ENCODE data around the gene PRKAB2.
"Not testable (repeated sequence)": the region's sequence is repeated elsewhere in the genome, so short reads cannot be mapped to it uniquely, and the experiment has no call there.

PRKAB2 gene

DNA sequence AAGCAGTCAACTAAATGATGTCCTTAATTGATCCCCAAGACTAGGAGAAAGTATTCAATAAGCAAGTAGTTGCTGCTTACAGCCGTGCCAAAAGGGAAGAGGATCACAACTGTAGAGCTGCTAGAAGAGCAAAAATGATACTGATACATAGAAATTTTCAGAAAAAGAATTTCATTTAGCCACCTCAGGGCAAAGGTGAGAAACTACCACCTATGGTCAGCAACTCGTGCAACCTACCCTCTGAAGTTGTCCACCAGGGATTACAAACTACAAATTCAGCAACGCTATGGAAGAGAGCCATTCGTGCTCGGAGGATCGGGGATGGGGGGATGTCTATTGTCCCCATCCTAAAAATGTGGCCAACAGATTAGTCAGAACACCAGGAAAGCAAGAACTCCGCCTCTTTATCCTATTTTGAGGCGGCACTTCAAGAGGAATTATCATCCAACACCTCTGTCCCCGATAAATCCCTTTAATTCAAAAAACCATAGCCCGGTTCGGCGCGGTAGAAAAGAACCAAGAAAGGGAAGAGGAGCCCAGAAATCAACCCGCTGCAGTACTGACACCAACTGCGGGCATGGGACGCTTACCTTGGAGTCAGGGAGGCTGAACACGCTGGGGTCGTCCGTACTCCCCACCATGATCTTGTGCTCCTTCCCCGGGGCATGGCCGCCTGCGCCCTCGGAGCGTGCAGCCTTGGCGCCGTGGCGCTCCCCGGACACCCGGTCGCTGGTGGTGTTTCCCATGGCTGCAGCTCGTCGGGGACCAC lies 687 bp downstream of the PRKAB2 start:
- DNase-seq (ENCODE audit: low spot score): no peak

DNA sequence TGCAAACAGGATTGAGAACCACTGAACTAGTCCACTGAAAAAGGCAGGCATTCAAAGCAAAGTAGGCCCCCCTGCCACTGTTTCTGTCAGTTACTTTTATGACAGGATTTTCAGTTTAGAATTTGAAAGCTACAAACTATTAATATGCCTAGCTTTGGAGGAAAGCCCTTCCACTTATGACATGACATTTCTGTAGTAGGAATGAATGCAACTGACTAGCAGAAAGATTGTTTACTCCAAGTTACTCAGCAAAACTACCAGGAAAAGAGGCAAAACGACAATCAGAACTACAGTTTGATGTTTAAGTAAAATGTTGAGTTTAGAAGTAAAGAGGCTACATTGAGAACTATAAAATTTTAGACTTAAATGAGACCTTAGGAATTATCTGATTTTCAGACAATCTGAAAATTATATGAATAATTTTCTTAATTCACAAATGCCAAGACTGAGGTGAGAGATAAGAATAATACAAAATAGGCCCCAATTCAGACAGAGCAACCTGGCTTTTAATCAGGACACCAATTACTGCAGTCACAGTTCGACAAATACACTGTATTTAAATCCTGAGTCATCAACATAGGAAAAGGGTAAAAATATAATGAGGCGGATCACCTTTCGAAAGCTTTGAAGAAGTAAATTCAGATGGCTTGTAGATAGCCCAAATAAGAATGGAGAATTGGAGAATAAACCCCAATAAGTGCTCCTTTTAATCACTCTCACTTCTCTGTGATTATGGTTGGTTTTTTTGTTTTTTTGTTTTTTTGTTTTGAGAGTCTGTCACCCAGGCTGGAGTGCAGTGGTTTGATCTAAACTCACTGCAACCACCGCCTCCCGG lies 2.2 kb downstream of the PRKAB2 start:
- no peak for DNase-seq (ENCODE audit: low spot score)

DNA sequence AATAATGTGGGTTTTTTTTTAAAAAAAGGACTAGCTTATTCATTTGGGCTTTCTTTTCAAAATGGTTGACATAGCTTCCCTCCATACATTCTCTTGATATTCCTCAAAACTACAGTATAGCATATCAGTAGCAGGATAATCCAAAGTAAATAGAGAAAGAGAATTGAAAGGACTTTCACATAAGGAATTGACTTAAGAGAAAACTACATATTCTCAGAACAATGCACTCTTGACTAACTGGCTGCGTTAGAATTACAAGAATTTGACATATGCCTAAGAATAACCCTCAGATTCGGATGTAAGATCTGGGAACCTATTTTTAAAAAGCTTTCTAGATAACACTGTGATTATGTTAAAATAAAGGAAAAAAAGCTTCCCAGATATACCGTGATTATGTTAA lies 3.1 kb downstream of the PRKAB2 start:
- DNase-seq (ENCODE audit: low spot score): no peak

DNA sequence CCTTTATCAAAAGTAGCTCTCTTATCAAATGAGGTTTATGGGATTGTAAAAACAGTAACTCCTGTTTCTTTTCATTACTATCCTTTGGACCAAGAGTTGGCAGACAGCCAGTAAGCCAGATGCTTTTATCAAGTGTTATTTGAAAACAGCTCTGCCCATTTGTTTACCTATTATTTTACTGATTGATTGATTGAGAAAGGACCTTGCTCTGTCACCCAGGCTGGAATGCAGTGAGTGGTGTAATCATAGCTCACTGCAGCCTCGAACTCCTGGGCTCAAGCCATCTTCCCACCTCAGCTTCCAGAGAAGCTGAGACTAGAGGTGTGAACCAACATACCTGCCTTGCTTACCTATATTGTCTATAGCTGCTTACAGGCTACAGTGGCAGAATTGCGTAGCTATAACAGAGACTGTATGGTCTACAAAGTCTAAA lies 3.6 kb downstream of the PRKAB2 start:
- DNase-seq (ENCODE audit: low spot score): no peak

DNA sequence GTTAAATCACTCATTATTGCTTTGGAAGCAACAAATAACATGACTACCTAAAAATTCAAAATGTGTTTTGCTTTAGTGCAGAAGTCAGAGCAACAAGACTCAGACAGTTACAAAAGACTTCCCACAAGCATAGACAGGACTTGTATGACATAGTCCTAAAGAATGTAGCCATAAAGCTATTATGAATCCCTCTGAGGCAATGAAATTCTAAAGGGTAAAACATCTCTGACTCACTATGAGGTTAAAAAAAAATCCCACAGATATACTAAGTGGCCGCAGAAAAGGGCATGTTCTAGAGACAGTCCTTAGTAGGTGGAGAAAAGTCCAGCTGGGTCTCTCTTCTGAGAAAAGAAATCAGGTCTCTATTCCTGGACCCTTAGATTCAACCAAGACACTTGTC lies 4.9 kb downstream of the PRKAB2 start:
- no peak for DNase-seq (ENCODE audit: low spot score)

DNA sequence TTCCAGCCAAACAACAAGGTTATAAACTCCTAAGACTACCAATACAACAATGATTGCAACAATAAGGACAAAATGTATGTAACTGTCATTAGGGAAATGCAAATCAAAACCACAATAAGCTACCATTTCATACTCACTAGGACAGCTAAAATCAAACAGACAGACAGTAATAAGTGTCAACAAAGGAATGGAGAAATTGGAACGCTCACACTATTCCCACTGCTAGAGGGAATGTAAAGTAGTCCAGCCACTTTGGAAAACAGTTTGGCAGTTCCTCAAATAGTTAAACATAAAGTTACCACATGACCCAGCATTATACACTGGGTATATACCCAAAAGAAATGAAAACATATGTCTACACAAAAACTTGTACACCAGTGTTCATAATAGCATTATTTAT lies 9.3 kb downstream of the PRKAB2 start:
- no peak for DNase-seq (ENCODE audit: low spot score)

DNA sequence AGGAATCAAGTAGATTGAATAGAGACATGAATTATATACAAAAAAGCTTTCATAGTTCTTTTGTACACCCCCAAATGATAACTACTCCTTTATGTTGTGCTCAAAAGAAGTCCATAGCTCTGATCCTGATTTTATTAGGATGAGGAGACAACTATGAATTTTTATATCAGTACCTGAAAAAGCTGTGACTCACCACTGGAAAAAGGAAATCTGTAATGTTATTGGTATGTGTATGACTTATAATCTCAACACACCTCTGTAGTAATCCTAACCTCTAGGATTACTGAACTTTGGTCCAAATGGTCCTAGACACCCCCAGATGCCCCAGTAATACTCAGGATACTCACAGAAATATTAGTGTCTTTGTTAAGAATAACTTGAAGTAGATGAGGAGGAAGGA lies 10.2 kb downstream of the PRKAB2 start:
- no peak for DNase-seq (ENCODE audit: low spot score)

DNA sequence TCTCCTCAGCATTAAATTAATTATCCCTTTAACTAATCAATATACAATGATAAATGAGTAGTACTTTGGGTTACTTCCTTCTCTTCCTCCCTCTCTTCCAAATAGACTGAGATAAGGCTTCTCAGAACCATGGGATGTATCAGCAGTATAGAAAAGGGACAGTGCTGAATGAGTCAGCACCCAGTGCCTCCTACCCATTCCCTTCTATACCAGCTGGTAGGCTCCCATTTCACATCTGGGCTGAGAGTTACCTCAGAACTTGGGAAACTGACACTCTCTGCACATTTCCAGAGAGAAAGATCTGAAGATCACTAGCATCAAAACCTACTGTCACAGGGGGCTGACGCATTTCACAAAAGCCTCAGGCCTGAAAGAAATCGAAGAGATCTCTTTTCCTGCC lies 15.2 kb downstream of the PRKAB2 start:
- not testable (repeated sequence) for DNase-seq (ENCODE audit: low spot score)

DNA sequence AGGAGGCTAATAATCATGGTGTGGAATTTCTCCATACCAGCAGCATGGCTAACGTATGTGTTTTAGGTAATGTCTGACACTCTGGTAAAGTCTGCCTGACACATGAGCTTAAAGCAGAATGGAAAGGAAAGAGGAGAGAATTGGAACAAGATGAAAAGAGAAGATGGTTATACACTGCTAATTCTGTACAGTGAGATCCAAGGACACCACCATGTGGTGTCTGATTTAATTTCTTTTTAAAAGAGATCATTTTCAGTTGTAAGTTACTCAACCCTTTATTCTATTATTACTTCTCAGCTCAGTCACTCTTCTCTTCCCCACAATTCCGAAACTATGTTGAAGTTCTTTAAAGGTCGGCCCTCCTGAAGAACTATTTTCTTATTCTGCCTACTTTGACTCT lies 15.6 kb downstream of the PRKAB2 start:
- DNase-seq (ENCODE audit: low spot score): no peak

DNA sequence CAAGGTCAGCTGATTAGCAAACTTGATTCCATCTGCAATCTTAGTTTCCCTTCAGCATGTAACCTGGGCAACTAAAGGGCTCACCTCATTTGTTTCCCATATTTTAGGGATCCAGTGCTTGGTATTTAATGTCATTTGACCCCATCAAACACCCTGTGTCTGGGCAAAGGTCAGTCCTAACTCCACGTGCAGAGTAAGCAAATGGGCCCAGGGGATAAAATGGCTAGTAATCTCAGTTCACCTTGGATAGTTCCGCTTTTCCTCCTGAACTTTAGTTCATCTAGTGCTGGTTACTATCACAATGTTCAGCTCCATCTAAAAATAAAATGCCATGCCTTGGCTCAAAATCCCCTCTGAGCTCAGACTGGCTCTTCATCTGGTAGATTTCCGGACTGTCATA lies 19.5 kb downstream of the PRKAB2 start:
- DNase-seq (ENCODE audit: low spot score): no peak

DNA sequence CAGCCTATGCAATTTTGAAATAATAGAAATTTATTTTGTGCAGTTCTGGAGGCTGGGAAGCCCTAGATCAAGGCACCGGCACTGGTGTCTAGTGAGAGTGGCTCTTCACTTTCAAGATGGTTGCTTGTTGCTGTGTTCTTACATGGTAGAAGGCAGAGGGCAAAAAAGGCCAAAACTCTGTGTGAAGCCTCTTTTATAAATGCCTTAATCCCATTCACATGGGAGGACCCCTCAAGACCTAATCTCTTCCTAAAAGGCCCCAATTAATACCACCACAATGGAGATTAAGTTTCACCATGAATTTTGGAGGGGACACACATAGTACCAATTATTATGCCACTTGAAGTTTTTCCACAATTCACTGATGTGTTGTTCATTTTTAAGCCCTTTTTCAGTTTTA lies 21.0 kb downstream of the PRKAB2 start:
- no peak for DNase-seq (ENCODE audit: low spot score)

DNA sequence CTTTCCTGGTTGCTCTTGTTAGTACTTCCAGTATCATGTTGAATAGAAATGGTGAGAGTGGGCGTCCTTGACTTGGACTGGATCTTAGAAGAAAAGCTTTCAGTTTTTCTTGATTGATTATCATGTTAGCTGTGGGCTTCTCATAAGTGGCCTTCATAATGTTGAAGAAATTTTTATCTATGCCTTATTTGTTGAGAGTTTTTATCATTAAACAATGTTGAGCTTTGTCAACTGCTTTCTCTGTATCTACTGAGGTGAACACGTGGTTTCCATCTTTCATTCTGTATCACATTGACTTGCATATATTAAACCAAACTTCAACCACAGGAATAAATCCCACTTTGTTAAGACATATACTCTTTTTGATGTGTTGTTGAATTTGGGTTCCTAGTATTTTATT lies 29.4 kb downstream of the PRKAB2 start:
- DNase-seq (ENCODE audit: low spot score): no peak

DNA sequence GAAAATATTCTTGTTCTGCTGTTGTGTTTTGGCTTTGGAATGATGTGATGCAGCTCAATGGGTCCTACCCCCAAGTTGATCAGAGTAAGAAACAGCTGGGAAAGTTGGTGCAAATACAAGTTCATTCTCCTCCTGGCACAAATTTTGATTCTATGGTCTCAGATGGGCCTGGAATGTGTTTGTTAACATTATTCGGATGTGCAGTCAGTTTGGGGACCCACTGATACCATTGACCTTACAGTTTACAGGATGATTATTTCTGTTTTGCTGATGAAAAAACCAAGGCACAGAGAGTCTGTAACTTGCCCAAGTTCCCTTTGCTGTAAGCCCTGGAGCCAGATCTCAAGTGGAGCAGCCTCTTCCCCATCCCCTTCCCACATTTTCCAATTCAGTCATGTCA lies 41.5 kb downstream of the PRKAB2 start:
- not testable (repeated sequence) for DNase-seq (ENCODE audit: low spot score)

DNA sequence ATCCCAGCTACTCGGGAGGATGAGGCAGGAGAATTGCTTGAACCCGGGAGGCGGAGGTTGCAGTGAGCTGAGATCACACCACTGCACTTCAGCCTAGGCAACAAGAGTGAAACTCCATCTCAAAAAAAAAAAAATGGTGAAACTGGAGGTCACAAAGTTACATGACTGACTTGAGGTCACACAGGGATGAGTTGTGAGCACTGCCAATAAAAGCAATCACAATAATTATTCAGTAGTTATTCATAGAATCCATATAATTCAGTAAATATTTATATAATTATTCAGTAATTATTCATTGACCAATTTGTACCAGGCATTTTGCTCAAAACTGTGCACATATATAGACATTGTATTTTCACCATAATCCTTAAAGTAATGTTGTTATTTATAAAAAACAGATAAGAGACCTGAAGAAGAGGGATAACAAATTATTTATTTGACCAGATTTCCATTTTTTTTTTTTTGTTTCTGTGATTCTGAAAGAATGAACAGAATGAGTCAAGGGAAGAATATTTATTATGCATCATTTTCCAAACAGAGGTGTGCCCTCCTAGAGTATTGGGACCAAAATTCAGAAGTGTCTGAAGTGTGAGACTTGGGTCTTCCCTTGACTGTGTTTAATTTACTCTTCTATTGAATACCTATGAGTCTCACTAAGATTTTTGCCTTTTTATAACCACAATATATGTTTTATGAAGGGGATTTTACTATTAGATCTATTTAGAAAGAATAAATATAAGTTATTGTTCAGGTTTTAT lies 43.0 kb downstream of the PRKAB2 start:
- DNase-seq (ENCODE audit: low spot score): no peak

DNA sequence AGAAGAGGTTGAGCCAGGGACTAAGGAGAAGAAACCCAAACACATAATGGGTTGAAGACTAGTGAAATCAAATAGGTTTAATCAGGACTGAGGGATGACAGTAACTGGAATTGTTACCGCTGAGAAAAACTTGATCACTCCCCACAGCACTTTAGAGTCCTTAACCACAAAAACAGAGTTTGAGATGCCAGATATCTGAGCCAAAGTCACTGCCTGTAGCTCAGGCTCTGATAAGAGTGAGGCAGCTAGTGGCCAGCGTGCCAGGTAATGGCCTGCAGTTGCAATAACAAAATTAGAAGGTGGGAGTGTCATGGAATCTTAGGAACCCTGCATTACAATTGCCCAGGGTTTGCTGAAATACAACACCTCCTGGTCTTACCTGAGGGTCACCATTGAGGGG lies 48.0 kb downstream of the PRKAB2 start:
- no peak for DNase-seq (ENCODE audit: low spot score)

DNA sequence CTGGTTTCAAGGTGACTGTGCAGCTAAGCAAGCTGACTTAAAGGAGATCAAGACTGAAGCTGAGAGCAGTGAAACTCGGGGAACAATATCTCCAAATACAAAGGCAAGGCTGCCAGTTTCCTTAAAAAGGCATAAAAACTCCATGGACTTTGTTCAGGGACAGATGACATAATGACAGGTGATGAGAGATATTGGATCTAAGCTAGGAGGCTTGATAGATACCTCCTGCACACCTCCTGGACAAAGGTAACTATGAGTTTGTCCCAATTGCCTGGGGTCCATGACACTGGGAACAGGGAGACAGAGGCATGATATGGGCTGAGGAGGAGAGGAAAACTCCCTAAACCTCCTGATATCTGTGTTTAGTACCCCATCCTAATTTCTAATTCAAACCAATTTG lies 55.2 kb downstream of the PRKAB2 start:
- no peak for DNase-seq (ENCODE audit: low spot score)

DNA sequence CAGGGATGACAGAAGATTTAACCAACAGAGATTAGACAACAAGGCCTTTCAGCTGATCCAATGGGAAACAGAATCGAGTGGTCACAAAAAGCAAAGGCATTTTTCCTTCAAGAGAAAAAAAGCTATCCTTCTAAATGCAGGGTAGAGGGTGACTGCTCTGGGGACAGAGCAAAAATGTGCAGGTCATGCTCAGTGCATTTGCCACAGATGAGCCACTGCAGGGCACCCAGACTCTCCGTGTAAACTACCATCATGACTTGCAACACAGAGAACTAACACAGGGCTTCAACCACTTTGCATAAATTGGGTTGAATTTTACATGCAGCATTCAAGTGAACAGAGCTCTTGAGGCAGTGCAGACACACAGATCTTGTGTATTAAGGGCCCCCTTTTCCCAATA lies 56.8 kb downstream of the PRKAB2 start:
- no peak for DNase-seq (ENCODE audit: low spot score)

DNA sequence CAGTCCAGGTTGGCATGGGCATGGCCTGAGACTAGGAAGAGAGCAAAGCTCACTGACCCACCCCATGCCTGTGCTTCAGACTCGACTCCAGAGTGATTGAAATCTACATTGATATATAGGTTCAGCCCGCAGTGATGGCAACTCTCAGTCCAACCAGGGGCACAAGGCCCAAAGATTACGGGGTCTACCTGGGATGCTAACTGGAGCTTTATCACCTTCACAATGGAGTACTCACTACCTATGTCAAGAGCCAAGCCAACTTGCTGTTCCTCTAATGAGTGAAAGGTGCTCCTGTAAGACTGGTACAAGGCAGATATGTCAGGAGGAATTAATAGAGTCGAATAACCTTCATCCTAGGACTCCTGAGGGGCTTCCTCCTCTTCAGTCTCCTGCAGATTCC lies 57.2 kb downstream of the PRKAB2 start:
- DNase-seq (ENCODE audit: low spot score): not testable (repeated sequence)

DNA sequence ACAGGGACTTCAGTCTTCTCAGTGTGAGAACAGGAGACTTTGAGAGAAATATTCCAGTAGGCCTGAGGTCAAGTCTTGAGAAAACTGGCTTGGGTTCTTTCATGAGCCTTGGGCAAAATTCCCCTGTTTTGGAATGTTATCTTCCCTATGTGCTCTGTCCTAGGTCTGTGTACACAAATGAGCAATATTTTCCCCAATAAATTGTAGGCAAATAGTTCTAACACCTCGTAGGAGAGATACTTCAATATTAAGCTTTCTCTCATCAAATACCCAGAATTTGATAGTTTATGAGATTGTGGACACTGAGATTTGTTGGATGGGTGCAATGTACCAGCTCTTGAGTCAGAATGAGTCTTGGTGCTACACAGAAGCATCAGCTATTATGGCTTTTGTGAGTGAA lies 57.9 kb downstream of the PRKAB2 start:
- DNase-seq (ENCODE audit: low spot score): not testable (repeated sequence)

DNA sequence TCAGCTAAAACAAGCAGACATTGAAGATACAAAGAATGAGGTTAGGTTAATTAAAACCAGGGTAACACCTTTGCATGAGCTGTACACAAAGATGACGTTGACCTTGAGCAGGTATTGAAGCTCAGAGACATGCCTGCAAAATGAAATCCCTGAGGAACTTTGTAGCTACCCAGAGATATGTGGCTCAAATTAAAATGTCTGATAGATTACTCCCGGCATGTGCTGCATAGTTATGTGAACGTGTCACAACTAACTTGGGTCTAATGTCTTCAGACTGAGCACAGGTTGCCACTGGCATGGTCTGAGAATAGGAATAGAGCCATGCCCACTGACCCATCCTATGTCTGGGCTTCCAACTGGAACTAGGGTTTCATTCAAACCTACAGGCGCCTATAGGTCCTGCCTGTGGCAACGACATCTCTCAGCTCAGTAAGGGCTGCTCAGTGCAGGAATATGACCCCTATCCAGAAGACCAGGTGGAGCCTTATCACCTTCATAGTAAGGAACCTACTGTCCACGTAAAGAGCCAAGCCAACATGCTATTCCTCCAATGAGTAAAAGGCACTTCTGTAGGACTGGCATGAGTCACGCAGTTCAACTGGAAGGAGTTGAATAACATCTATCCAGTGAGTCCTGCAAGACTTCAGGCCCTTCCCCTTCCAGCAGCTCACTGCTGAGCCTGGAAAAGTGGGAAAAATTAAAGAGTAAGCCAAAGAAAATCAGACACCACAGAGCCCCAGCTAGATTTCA lies 60.7 kb downstream of the PRKAB2 start:
- no peak for DNase-seq (ENCODE audit: low spot score)

DNA sequence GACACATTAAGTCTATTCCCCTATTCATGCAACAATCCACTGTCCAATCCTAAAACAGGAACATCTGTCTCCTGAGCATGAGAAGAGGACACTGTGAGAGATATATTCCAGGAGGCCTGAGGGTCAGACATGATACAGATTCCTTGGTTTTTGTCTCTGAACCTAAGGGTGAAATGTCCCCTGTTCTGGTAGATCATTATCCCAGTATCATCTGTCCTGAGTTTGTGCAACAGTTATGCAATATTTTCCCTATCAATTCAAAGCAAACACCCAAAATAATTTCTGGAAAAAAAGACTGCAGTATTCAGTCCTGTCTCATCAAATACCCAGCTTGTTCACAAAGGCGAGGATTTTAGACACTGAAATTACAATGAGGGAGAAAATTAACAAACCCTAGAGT lies 61.4 kb downstream of the PRKAB2 start:
- no peak for DNase-seq (ENCODE audit: low spot score)

DNA sequence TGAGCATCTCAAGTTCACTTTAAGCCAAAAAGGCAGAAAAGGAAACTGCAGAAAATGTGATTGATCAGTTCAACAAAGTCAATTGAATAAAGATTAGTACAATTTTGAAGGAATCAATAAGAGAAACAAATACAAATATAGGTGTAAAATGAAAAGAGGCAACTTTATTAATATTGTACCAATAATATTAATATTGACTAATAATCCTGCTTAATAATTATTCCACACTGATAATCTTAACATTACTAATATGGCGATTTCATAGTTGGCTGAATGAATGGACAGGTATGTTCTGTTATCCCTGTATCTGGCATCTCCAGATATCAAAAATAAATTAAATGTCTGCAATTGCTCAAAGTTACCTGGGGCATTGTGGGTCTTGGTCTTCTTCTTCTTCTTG lies 61.8 kb downstream of the PRKAB2 start:
- no peak for DNase-seq (ENCODE audit: low spot score)

Data from left forelimb (tissue), 1 donor.